ENCODE measurements around the gene CLEC4G.
"Not testable (repeated sequence)": the region's sequence is repeated elsewhere in the genome, so short reads cannot be mapped to it uniquely, and the experiment has no call there.

CLEC4G gene

DNA sequence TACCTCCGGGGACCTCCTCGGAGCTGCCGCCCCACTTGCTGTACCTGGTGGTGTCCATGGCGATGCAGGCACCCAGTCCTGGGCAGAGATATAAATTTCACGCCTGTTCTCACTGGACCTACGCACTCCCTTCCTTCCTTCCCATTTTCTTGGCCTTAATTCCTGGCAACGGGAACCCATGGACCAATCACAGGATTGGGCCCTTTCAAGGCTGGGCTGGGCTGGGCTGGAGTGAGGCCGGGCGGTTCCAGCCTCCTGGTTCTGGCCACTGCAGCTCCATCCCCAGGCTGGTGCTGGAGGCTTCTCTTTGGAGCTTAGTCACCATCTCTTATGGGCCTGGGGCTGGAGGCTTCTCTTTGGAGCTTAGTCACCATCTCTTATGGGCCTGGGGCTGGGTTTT is at the start of gene CLEC4G:
TSS of gene CLEC4G (minus strand) at position 66 of the 400 bp plus-strand sequence. CDS start at position 58, 8 bp downstream.
- no peak for DNase-seq

GRCh38 chr19:7781157-7781556 is 49.2 kb upstream of the CLEC4G start:
- DNase-seq, result no peak

GRCh38 chr19:7779631-7780486 is 47.9 kb upstream of the CLEC4G start:
- DNase-seq, result no peak

DNA sequence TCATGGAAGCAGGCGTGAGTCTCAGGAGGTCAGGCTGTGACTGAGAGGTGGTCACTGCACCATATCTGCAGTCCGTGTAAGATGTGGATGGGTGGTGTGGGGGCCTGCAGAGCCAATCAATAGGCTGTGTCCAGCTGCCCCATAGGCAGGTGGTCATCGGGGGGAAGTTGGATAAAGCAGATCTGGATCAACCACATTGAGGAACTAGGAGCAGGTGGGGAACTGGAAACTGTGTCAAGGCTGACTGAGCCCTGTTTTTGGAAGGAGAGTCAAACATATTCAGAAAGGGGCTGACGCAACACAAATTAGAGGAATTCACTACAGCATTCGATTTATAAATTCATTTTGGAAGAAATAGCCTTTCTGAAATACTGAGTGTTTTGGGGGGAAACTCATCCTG is 46.2 kb upstream of the CLEC4G start:
- DNase-seq, result no peak

DNA sequence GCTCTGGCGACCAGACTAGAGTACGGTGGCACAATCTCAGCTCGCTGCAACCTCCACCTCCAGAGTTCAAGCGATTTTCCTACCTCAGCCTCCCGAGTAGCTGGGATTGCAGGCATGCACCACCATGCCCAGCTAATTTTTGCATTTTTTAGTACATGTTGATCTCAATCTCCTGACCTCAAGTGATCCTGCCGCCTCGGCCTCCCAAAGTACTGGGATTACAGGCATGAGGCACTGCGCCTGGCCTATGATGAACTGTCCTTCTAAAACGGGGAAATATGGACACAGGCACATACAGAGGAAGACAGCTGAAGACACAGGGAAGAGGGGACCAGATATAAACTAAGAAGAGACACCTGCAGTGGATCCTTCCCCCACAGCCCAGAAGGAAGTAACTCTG is 43.9 kb upstream of the CLEC4G start:
- no peak for DNase-seq

GRCh38 chr19:7773841-7774240 is 41.9 kb upstream of the CLEC4G start:
- DNase-seq, result no peak

DNA sequence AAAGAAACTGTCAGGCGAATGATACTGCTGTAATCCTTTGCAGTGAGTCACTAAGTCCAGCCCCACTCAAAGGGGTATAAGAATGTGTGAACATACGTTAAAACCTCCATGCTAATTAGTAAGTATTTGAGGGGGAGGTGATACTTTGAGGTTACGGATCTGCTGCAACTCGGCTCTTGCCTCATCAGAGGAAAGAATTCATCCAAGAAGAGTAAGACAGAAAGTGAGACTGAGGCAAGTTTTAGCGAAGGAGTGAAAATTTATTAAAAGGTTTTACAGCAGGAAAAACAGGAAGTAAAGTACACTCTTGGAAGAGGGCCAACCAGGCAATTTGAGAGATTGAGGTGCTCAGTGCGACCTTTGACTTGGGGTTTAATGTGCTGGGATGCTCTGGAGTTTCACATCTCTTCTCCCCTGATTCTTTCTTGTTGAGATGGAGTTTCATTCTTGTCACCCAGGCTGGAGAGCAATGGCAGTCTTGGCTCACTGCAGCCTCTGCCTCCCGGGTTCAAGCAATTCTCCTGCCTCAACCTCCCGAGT is 40.9 kb upstream of the CLEC4G start:
- no peak for DNase-seq

DNA sequence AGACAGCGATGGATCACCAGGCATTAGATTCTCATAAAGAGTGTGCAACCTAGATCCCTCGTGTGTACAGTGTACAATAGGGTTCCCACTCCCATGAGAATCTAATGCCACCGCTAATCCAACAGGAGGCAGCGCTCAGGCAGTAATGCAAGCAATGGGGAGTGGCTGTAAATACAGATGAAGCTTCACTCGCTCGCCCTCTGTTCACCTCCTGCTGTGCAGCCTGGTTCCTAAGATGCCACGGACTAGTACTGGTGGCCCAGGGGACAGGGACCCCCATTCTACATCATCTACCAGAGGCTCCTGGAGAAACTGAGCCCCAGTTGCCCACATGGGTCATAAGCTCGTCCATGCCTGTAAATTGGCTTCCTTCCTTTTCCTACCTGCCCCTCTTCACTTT is 39.2 kb upstream of the CLEC4G start:
- DNase-seq, result no peak

DNA sequence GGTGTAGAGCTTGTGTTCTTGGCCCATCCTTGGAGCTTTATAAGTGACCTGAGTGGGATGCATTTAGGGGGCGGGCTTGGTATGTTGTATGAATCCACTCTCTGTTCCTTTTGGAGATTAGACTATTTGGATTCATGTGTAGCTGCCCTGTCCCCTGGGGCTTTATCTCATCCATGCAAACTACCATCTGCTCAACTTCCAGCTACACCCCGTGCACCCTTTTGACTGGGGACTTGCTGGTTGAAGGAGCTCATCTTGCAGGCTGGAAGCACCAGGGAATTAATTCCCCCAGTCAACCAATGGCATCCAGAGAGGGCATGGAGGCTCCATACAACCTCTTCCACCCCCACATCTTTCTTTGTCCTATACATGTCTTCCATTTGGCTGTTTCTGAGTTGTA is 37.3 kb upstream of the CLEC4G start:
- DNase-seq, result no peak

- DNase-seq, result no peak
Measured at GRCh38 chr19:7767487-7767886, 35.6 kb upstream of the CLEC4G start.

DNA sequence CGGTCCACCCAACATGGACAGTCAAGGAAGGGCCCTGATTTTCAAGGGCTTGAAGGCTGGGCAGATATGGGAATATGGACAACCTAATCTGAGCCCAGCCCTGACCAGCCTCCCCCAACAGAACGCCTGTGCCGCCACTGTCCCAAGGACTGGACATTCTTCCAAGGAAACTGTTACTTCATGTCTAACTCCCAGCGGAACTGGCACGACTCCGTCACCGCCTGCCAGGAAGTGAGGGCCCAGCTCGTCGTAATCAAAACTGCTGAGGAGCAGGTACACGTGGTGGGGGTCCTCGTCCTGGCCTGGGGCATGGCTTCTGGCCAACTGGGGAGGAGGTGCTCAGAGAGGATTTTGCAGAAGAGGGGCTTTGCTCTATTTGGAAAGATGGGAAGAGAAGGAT is 34.6 kb upstream of the CLEC4G start:
- DNase-seq, result no peak

- DNase-seq, result not testable (repeated sequence)
Measured at GRCh38 chr19:7765043-7765442, 33.1 kb upstream of the CLEC4G start.

DNA sequence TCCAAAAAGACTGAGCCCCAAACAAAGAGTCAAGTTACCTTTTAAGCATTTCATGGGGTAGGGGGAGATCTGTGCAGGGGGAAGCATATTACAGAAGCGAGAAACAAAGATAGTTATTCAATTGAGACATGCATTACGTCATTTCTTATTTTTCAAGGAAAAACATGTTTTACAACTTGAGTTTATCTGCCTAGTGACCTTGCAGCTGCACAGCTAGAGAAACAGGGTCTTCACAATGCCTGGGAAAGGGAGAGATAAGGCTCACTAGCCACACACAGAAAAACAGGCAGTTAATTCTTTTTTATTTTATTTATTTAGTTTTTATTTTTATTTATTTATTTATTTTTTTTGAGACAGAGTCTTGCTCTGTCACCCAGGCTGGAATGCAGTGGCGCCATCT is 32.2 kb upstream of the CLEC4G start:
- not testable (repeated sequence) for DNase-seq

- DNase-seq, result no peak
Measured at GRCh38 chr19:7763696-7764095, 31.8 kb upstream of the CLEC4G start.

DNA sequence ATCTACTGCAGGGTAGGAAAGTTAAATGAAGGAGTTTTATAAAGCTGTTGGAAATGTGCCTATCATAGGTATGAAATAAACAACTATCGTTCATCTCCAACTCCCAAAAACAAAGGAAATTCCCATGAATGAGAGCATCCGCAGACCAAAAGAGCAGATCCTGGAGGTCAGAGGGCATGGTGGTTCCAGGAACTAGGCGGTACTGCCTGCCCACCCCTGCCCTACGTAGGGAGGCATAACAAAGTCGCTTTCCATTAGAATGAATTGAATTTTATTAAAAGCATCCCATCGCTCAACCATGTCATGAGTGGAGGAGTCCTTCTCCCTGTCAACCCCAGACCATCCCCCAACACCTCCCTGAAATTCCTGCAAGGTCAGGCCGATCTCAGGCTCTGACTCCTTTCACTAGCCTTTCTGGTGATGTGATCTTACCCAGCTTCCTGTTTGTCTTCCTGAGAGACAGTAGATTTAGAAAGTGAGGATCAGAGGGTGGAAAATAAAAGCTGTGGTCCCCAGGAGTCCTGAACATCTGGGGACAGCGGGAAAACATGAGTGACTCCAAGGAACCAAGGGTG is 30.9 kb upstream of the CLEC4G start, which contains the start of gene CLEC4M:
TSS of gene CLEC4M (plus strand) at position 525 of the 575 bp plus-strand sequence. CDS start at position 549, 24 bp downstream.
- DNase-seq, result no peak

DNA sequence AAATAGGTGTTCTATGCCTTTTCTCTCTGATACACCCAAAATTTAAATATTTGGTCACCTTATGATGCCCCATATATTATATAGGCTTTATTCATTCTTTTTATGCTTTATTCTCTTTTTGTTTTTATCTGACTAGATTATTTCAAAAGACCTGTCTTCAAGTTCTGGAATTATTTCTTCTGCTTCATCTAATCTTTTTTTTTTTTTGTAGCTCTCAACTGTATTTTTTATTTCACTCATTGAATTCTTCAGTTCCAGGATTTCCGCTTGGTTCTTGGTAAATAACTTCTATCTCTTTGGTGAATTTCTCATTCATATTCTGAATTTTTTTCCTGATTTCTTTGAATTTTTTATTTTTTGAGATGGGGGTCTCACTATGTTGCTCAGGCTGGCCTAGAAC is 27.2 kb upstream of the CLEC4G start:
- no peak for DNase-seq

DNA sequence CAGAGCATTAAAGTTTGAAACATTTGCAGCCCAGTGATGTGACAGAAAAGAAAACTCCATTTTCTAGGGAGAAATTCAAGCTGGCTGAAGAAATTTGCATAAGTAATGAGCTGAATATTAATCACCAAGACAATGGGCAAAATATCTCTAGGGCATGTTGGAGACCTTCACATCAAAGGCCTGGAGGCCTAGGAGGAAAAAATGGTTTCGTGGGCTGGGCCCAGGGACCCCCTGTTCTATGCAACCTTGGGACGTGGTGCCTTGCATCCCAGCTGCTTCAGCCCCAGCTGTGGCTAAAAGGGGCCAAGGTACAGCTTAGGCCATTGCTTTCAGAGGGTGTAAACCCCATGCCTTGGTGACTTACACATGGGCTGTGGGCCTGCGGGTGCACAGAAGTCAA is 25.4 kb upstream of the CLEC4G start:
- DNase-seq, result no peak

GRCh38 chr19:7756258-7756657 is 24.3 kb upstream of the CLEC4G start:
- DNase-seq, result no peak

- DNase-seq, result no peak
Measured at GRCh38 chr19:7751157-7751783, 19.4 kb upstream of the CLEC4G start.

GRCh38 chr19:7748756-7749155 is 16.8 kb upstream of the CLEC4G start:
- DNase-seq, result no peak

DNA sequence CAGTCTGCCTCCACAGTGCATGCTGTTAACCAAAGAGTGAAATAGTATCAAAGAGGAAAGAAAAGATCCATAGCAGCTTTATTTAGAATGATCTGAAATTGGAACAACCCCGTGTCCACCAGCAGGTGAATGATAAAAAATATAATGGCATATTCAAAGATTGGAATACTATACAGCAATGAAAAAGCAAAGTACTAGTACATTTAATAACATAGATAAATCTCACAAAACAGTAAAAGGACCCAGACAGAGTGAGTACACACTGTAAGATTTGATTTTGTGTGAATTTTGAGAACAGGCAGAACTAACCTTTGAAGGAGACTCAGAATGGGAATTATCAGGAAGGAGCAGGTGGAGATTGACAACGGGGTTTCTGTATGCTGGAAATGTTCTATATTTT is 16.3 kb upstream of the CLEC4G start:
- DNase-seq, result no peak

GRCh38 chr19:7746903-7747884 is 15.3 kb upstream of the CLEC4G start, which contains the start of gene CD209:
TSS of gene CD209 (minus strand) at chr19:7747534. CDS start at chr19:7747511, 23 bp downstream.
- DNase-seq, result no peak
